Suprapubic skin (tissue), 4 donors: ENCODE data around the gene CSMD2.

Experiments
- EP300 ChIP-seq: sonication (generic); formaldehyde crosslinking; IDR thresholded peaks from one replicate; pipeline ENCODE4 v1.6.1; 2017; ENCODE audit warnings: antibody characterized with exemption
- POLR2A ChIP-seq, 2 donors: fragments of 450-650 bp; IDR thresholded peaks; one replicate each; pipeline ENCODE4 v1.6.1; 2017; ENCODE audit warnings: antibody characterized with exemption in 2 of 2, mild to moderate bottlenecking in 2 of 2, moderate library complexity in 2 of 2
- POLR2AphosphoS5 ChIP-seq, 3 donors: sonication (generic); formaldehyde crosslinking; IDR thresholded peaks; one replicate each; pipeline ENCODE4 v1.6.1; 2017; ENCODE audit warnings: antibody characterized with exemption in 3 of 3
- TF ChIP-seq, protein P1 (sequence below), 2 donors: fragments of 200-600 bp in 1 of 2; fragments of 450-650 bp in 1 of 2; sonication (generic) in 1 of 2; IDR thresholded peaks; one replicate each; pipeline ENCODE4 v1.5.1; 2016 to 2019; ENCODE audit warnings: antibody characterized with exemption in 2 of 2, mild to moderate bottlenecking in 1 of 2, moderate library complexity in 1 of 2

DNA sequence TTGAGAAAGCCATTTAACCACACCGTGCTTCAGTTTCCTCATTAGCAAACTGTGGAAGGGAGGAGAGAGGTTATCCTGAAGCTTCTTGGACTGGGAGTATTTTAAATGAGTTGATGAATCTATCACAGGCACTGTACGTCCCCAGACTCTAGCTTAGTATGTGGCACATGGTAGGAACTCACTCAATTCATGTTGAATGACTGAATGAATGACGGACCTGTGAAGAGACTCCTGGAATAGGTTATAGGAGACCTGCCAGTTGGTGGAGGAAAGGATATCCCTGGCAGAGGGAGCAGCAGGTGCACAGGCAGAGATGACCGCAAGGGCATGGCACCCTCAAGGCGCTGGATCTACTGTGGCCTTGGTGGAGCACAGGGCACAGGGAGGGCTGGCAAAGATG is 182.6 kb downstream of the CSMD2 start:
- no peak for TF ChIP-seq POLR2AphosphoS5 (IDR thresholded peaks at IDR 0.05)
- TF ChIP-seq, protein P1, sequence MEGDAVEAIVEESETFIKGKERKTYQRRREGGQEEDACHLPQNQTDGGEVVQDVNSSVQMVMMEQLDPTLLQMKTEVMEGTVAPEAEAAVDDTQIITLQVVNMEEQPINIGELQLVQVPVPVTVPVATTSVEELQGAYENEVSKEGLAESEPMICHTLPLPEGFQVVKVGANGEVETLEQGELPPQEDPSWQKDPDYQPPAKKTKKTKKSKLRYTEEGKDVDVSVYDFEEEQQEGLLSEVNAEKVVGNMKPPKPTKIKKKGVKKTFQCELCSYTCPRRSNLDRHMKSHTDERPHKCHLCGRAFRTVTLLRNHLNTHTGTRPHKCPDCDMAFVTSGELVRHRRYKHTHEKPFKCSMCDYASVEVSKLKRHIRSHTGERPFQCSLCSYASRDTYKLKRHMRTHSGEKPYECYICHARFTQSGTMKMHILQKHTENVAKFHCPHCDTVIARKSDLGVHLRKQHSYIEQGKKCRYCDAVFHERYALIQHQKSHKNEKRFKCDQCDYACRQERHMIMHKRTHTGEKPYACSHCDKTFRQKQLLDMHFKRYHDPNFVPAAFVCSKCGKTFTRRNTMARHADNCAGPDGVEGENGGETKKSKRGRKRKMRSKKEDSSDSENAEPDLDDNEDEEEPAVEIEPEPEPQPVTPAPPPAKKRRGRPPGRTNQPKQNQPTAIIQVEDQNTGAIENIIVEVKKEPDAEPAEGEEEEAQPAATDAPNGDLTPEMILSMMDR (IDR thresholded peaks at IDR 0.05), result no peak
- no peak for TF ChIP-seq EP300
- TF ChIP-seq POLR2A (IDR thresholded peaks at IDR 0.05), result no peak
